ENCODE results near the gene HELZ2.
"Not testable (repeated sequence)": the region's sequence is repeated elsewhere in the genome, so short reads cannot be mapped to it uniquely, and the experiment has no call there.

Gene HELZ2

GRCh38 chr20:63579017-63579694 is 5.1 kb upstream of the HELZ2 start:
- DNase-seq (ENCODE audit: low read depth), result no peak

GRCh38 chr20:63578224-63579016 is 4.4 kb upstream of the HELZ2 start:
- no peak for DNase-seq (ENCODE audit: low read depth)

GRCh38 chr20:63577317-63577894 is 3.4 kb upstream of the HELZ2 start:
- DNase-seq (ENCODE audit: low read depth), result no peak

GRCh38 chr20:63576311-63576710 is 2.3 kb upstream of the HELZ2 start:
- DNase-seq (ENCODE audit: low read depth), result no peak

- no peak for DNase-seq (ENCODE audit: low read depth)
Measured at GRCh38 chr20:63574829-63575743, 1.0 kb upstream of the HELZ2 start.

- DNase-seq (ENCODE audit: low read depth), result no peak
Measured at GRCh38 chr20:63573647-63574131, 350 bp downstream of the HELZ2 start.

GRCh38 chr20:63572788-63573646 is 1.0 kb downstream of the HELZ2 start:
- DNase-seq (ENCODE audit: low read depth), result no peak

GRCh38 chr20:63572071-63572787 is 1.8 kb downstream of the HELZ2 start:
- no peak for DNase-seq (ENCODE audit: low read depth)

GRCh38 chr20:63571087-63571478 is 3.0 kb downstream of the HELZ2 start:
- DNase-seq (ENCODE audit: low read depth), result not testable (repeated sequence)

GRCh38 chr20:63570281-63571086 is 3.6 kb downstream of the HELZ2 start:
- no peak for DNase-seq (ENCODE audit: low read depth)

GRCh38 chr20:63568986-63569949 is 4.8 kb downstream of the HELZ2 start:
- DNase-seq (ENCODE audit: low read depth), result no peak

- DNase-seq (ENCODE audit: low read depth), result no peak
Measured at GRCh38 chr20:63568170-63568981, 5.7 kb downstream of the HELZ2 start.

GRCh38 chr20:63567386-63568169 is 6.5 kb downstream of the HELZ2 start:
- DNase-seq (ENCODE audit: low read depth), result peak; percentile 18

- no peak for DNase-seq (ENCODE audit: low read depth)
Measured at GRCh38 chr20:63567136-63567385, 7.0 kb downstream of the HELZ2 start.

- DNase-seq (ENCODE audit: low read depth), result no peak
Measured at GRCh38 chr20:63566395-63567135, 7.5 kb downstream of the HELZ2 start.

- no peak for DNase-seq (ENCODE audit: low read depth)
Measured at GRCh38 chr20:63565699-63566335, 8.2 kb downstream of the HELZ2 start.
